Esophagus muscularis mucosa (tissue), 4 donors: ENCODE measurements around the gene TEX44.

Experiments used
- EP300 ChIP-seq: sonication (generic); formaldehyde crosslinking; IDR thresholded peaks from one replicate; pipeline ENCODE4 v1.6.1; 2017; ENCODE audit warnings: antibody characterized with exemption
- POLR2A ChIP-seq: fragments of 450-650 bp; IDR thresholded peaks from one replicate; pipeline ENCODE4 v1.6.1; 2017; ENCODE audit warnings: antibody characterized with exemption, moderate library complexity, mild to moderate bottlenecking, low read depth
- TF ChIP-seq, protein P1 (sequence below), 3 experiments: fragments of 200-600 bp in 2 of 3; fragments of 450-650 bp in 1 of 3; sonication (generic) in 2 of 3; IDR thresholded peaks; one replicate each; pipeline ENCODE4 v1.5.1; 2017 to 2019; ENCODE audit warnings: antibody characterized with exemption in 3 of 3, mild to moderate bottlenecking in 2 of 3, moderate library complexity in 1 of 3

DNA sequence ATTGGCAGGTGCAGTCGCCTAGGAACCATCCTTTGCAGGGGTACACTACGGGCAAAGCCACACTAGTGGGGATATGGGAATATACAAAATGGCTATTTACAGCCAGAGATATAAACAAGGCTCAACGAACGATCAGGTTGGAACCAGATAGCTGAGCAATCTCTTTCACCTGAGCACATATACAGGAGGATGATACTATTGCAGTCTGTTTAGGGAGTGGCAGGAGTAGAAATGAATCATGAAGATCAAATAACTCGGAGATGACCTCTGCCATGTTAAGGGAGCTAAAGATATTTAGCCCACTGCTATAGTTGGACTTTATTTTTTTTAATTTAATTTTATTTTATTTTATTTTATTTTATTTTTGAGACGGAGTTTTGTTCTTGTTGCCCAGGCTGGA lies 33.8 kb downstream of the TEX44 start:
- TF ChIP-seq, protein P1, sequence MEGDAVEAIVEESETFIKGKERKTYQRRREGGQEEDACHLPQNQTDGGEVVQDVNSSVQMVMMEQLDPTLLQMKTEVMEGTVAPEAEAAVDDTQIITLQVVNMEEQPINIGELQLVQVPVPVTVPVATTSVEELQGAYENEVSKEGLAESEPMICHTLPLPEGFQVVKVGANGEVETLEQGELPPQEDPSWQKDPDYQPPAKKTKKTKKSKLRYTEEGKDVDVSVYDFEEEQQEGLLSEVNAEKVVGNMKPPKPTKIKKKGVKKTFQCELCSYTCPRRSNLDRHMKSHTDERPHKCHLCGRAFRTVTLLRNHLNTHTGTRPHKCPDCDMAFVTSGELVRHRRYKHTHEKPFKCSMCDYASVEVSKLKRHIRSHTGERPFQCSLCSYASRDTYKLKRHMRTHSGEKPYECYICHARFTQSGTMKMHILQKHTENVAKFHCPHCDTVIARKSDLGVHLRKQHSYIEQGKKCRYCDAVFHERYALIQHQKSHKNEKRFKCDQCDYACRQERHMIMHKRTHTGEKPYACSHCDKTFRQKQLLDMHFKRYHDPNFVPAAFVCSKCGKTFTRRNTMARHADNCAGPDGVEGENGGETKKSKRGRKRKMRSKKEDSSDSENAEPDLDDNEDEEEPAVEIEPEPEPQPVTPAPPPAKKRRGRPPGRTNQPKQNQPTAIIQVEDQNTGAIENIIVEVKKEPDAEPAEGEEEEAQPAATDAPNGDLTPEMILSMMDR (IDR thresholded peaks at IDR 0.05), result no peak
- TF ChIP-seq POLR2A (no peak), EP300 (no peak)
